NCI-H2029 (cell line): ENCODE results near the gene TMCO5A.

Source experiments
- DNase-seq: peaks from one replicate; lab custom pipeline; 2025; lab: John Stamatoyannopoulos, UW

The TMCO5A gene

DNA sequence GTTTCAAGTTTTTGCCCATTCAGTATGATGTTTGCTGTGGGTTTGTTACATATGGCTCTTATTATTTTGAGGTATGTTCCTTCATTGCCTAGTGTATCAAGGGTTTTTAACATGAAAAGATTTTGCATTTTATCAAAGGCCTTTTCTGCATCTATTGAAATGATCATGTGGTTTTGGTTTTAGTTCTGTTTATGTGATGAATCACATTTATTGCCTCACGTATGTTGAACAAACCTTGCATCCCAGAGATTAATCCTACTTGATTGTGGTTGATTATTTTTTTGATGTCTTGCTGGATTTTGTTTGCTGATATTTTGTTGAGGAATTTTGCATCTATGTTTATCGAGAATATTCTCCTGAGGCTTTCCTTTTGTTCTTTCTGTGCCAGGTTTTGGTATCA lies 39.4 kb downstream of the TMCO5A start:
- DNase-seq, result no peak

DNA sequence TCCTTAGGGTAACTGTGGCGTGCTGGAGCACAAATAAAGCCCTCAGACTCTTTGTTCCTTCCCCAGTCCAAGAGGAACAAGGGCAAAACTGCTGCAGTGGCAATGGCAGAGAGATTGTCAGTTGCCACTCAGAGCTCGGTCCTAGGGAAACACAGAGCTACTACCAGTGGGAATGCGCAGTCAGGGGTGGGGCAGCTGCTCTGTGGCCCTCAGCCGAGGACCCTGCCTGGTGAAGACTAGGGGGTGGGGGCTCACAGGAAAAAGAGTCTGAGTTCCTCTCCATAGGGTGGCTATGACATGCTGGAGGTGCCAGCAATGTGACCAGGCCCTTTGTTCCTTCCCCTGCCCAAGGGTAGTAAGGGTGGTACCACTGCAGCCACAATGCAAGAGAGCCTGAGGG lies 43.8 kb downstream of the TMCO5A start:
- no peak for DNase-seq

DNA sequence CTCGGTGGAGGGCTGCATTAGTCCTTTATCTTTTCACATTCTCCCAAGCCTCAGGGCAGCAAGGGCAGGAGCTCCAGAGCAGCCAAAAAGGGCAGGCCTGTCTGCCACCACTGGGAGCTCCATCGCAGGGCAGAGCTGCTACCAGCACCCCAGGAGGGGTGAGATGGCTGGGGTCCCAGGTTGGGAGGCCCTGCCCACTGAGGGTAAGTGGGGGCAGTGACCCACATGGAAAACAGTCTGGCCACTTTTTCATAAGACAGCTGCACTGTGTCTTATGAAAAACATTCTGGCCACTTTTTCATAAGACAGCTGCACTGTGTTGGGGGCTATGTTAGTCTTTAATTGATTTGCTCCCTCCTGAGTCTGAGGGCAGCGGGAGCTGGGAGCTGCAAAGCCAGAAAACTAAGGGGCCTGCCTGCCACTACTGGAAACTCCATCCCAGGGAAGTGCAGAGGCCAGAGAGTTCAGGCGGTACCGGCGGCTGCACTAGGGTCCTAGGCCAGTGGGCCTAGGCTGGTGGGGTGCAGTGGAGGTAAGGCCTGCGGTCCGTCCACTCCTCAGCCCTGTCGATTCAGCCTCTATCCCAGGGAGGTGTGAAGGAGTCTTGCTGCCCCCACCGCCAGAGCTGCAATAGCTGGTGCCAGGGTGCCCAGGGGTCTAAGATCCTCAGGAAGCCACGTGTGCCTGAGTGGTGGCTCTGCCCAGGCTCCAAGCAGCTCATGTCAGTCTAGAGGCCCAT lies 45.4 kb downstream of the TMCO5A start:
- no peak for DNase-seq

DNA sequence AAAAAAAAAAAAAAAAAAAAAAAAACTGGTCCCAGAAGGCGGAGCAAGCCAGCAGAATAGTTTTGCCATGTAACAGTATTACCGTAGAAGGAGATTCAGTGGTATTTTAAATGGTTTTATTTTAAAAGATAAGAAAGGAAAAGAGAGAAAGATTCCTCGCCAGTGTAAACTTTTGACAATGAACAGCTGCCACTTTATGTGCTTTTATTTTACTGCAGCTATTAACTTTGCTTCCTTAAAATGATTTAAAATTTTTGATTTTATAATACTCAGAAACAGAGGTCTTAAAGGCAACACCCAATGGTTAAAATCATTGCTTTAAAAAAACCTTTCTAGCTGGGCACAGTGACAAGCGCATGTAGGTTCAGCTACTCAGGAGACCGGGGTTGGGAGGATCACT lies 46.8 kb downstream of the TMCO5A start:
- no peak for DNase-seq

DNA sequence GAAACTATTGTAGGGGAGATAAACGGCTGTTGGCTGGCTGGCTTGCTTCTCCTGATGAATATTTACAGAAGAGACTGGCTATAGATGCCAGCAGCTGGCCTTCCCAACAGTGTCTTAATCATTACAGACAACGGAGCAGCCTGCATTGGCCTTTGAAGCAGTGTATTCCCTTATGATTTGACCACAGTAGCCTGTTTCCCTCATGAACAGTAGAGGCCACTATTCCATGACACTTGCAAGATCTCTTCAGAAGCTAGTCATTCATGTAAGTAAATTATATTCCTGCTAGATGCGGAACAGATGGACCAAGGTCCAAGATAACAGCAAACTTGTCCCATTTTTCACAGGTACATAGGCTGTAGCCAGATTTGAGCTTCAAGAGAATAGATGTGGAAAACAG lies 47.3 kb downstream of the TMCO5A start:
- DNase-seq, result no peak

DNA sequence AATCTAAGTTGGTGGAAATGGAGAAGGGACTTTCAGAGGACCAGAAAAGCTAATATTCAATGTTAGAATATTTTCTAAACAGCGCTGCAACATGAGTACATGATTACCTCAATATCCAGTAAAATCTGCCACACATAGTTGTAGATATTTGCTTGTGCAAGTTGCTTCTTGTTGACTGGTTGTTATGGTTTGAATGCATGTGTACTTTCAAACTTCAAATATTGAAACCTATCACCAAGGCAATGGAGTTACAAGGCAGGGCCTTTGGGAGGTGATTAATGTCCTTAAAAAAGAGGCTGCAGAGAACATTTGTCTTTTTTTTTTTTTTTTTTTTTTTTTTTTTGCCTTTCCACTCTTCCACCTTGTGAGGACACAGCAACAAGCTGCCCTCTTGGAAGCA lies 49.9 kb downstream of the TMCO5A start:
- no peak for DNase-seq

DNA sequence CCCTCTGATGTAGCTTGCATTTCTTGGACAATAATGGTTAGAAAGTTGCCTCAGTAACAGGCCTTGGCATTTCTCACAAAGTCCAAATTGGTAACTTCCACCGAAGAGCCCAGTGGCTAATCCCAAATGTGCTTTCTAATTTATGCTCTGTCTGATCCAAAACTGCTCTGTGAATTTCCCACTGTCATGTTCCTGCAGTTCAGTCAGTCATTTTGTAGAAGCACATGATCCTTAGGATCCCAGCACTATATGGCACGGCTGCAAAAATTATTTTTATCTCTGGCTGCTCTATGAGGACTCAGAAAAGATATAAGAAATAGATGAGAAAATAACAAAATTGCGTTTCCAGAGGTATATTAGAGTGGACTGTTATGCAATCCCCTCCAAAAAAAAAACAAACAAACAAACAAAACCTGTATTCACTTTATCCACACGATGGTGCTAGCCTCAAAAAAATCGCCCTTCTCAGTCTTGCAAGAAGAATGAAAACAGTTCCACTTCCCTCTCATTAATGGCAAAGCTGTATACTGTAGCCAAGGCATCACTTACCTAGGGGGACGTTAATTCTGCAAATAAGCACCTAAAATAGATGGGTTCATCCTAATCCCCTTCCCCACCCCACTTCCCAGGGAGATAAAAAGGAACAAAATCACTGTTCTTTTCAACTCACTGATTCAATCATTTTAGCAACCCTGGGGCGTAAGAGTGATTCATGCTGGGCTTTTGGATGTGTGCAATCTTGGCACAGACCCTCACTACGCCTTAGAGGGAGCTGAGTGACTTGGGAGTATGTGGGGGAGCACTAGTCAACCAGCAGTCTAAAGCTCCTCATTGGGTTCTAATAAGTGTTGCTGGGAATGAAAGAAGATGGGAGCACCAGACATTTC lies 61.3 kb downstream of the TMCO5A start:
- no peak for DNase-seq
